ENCODE data around the gene DENND11. TPM values are rescaled to one million over a fixed set of nuclear protein-coding genes. Genes with fewer than 3 reads are reported as not detected.
"Not testable (repeated sequence)": the region's sequence is repeated elsewhere in the genome, so short reads cannot be mapped to it uniquely, and the experiment has no call there.

The DENND11 gene
- total and polyA plus RNA-seq, 7 donors = 6.0 to 17.1 (median 14.3) TPM

DNA sequence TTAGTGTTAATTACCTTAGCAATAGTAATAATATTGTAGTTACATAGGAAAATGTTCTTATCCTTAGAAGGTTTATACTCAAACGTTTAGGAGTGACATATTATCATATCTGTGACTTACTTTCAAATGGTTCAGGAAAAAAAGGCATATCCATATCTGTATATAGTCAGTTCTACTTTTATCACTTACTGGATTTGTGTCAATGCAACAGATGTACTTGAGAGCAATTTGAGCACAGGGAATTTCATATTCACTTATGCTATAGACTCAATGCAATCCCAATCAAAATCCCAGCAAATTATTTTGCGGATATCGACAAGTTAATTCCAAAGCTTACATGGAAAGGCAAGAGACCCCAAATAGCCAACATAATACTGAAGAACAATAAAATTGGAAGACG, 10.0 kb downstream of the DENND11 start:
- Histone ChIP-seq H3K36me3 (no peaks in the 10 kb centered on the region), H3K4me3 (no peak overlapping the region), H3K9me3 (no peaks in the 10 kb centered on the region), H3K27ac (no peak overlapping the region), H3K27me3 (no peaks in the 10 kb centered on the region), H3K4me1 (peaks cover 0 to 3% (median 0%) of the 10 kb centered on the region in 4 donors)
- no peak for DNase-seq
- 80 to 87% methylated on average over 4 of the region's 4 CpGs for WGBS, 2 donors
- intact Hi-C loops (cut with DNase I) = no loop called here
- TF ChIP-seq POLR2A (IDR thresholded peaks at IDR 0.05) (no peak), POLR2AphosphoS5 (IDR thresholded peaks at IDR 0.05) (no peak), EP300 (IDR thresholded peaks at IDR 0.05) (no peak)
- TF ChIP-seq, protein P1, sequence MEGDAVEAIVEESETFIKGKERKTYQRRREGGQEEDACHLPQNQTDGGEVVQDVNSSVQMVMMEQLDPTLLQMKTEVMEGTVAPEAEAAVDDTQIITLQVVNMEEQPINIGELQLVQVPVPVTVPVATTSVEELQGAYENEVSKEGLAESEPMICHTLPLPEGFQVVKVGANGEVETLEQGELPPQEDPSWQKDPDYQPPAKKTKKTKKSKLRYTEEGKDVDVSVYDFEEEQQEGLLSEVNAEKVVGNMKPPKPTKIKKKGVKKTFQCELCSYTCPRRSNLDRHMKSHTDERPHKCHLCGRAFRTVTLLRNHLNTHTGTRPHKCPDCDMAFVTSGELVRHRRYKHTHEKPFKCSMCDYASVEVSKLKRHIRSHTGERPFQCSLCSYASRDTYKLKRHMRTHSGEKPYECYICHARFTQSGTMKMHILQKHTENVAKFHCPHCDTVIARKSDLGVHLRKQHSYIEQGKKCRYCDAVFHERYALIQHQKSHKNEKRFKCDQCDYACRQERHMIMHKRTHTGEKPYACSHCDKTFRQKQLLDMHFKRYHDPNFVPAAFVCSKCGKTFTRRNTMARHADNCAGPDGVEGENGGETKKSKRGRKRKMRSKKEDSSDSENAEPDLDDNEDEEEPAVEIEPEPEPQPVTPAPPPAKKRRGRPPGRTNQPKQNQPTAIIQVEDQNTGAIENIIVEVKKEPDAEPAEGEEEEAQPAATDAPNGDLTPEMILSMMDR (IDR thresholded peaks at IDR 0.05) = no peak

DNA sequence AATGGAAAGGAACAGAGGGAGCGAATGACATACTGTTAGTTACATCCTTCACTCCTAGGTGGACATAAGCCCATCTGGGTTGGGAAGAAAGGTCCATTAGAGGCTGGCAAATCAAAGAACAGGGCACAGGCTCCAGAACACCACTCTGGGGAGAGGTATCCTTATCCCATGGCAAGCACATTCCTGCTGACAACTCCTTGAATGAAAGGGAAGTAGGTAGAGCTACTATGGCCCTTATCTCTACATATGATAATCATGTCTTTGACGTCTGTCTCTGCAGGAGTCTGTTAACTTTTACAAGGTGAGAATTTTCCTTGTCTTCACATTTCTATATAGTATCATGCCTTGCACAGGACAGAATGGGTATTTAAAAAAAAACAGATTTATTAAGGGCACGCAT, 10.4 kb downstream of the DENND11 start:
- Histone ChIP-seq H3K27ac (no peak overlapping the region), H3K4me1 (peaks cover 0 to 3% (median 0%) of the 10 kb centered on the region in 4 donors), H3K4me3 (no peak overlapping the region), H3K36me3 (no peaks in the 10 kb centered on the region), H3K9me3 (no peaks in the 10 kb centered on the region), H3K27me3 (no peaks in the 10 kb centered on the region)
- WGBS, 2 donors = 76 to 90% methylated on average over 3 of the region's 3 CpGs
- TF ChIP-seq POLR2A (IDR thresholded peaks at IDR 0.05) (no peak), POLR2AphosphoS5 (IDR thresholded peaks at IDR 0.05) (no peak), EP300 (IDR thresholded peaks at IDR 0.05) (no peak)
- TF ChIP-seq, protein P1 (IDR thresholded peaks at IDR 0.05) = no peak
- no peak for DNase-seq
- intact Hi-C loops (cut with DNase I) = no loop called here

DNA sequence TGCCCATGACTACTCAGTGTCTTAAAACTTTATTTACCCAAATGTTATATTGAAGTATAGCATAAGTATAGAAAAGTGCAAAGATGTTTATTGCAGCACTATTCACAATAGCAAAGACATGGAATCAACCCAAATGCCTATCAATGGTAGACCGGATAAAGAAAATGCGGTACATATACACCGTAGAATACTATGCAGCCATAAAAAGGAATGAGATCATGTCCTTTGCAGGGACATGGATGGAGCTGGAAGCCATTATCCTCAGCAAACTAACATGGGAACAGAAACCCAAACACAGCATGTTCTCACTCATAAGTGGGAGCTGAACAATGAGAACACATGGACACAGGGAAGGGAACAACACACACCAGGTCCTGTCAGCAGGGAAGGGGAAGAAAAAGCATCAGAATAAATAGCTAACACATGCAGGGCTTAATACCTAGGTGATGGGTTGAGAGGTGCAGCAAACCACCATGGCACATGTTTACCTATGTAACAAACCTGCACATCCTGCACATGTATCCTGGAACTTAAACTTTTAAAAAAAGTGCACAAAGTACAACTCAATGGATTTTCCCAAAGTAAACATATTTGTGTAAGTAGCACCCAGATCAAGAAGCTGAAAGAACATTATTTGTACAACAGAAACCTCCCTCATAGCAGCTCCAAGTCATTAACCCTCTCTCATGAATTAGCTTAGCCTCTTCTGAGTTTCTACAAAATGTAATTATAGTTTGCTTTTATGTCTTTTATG, 12.7 kb downstream of the DENND11 start:
- H3K27me3 ChIP-seq; H3K4me3 ChIP-seq; intact Hi-C loops (cut with DNase I); DNase-seq; H3K27ac ChIP-seq; H3K9me3 ChIP-seq; H3K4me1 ChIP-seq: not testable (repeated sequence)
- H3K36me3 ChIP-seq = peaks cover 0 to 18% (median 7%) of the 10 kb centered on the region in 4 donors
- 97 to 99% methylated on average over 3 of the region's 3 CpGs for WGBS, 2 donors

DNA sequence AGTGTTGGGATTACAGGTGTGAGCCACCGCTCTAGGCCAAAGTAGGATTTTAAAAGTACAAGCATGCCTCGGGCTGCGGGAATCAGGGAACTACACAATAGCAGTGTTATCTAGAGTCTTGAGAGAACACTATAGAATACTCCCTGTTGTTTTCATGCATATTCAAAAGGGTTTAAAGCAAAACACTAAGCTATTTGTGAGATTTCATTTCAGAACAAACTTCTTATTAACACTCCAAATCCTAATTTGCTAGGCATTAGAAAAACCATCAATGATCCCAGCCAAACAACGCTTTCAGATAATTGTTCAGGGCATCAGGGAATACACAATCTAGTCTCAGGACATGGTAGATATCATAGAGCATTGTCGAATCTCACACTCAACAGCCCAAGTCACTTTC, 13.9 kb downstream of the DENND11 start:
- intact Hi-C loops (cut with DNase I) = no loop called here
- no peaks in the 10 kb centered on the region for H3K9me3 ChIP-seq
- no peak overlapping the region for H3K4me3 ChIP-seq
- no peak overlapping the region for H3K27ac ChIP-seq
- DNase-seq = no peak
- TF ChIP-seq, protein P1 (IDR thresholded peaks at IDR 0.05) = no peak
- WGBS, 2 donors = 97 to 98% methylated on average over 5 of the region's 5 CpGs
- no peaks in the 10 kb centered on the region for H3K4me1 ChIP-seq
- H3K36me3 ChIP-seq = peaks cover 0 to 30% (median 7%) of the 10 kb centered on the region in 4 donors
- no peaks in the 10 kb centered on the region for H3K27me3 ChIP-seq

DNA sequence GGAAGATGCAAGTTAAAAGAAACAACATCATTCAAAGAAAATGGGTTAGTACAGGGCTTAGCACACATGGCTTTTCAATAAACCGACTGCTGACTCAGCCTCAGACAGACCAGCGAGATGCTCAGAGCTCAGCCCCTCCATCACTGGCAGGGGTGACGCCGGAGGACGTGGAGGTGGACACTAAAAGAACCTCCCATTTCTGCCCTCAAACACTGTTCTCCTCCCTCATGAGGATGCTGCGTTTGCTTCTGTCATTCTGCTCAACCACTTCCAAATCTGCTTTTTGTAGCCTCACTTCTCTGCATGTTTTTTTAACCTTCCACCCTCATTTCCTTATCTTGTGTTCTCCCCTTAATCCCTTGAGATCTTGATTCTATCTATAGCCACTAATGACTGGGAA, 15.3 kb downstream of the DENND11 start:
- Histone ChIP-seq H3K27ac (no peak overlapping the region), H3K4me1 (no peaks in the 10 kb centered on the region), H3K27me3 (no peaks in the 10 kb centered on the region), H3K4me3 (no peak overlapping the region), H3K9me3 (no peaks in the 10 kb centered on the region), H3K36me3 (peaks cover 0 to 44% (median 14%) of the 10 kb centered on the region in 4 donors)
- TF ChIP-seq POLR2AphosphoS5 (IDR thresholded peaks at IDR 0.05) (no peak), EP300 (IDR thresholded peaks at IDR 0.05) (no peak), POLR2A (IDR thresholded peaks at IDR 0.05) (no peak)
- TF ChIP-seq, protein P1 (IDR thresholded peaks at IDR 0.05) = no peak
- 91 to 95% methylated on average over 6 of the region's 6 CpGs for WGBS, 2 donors
- no peak for DNase-seq
- intact Hi-C loops (cut with DNase I) = no loop called here
